IMR-90 (cell line): ENCODE measurements around the gene CLSTN1. TPM values are rescaled to one million over a fixed set of nuclear protein-coding genes. Genes with fewer than 3 reads are reported as not detected.

Source experiments
- ATAC-seq: fragments of 200-7000 bp; cut with Tn5 transposase; 2 replicates; pipeline ENCODE4 v1.9.1; 2020; ENCODE audit warnings: low read depth, mild to moderate bottlenecking, moderate library complexity
- BruUV-seq: library from RNA; stranded (reverse); fragments of 400-500 nt; replicated peaks from 2 replicates; lab custom pipeline; 2021; lab: Mats Ljungman, UMichigan
- CTCF ChIA-PET: fragments of 300-600 bp; formaldehyde crosslinking; extraction: SDS; loops from one replicate; lab custom pipeline; 2021; ENCODE audit warnings: antibody characterized with exemption; lab: Yijun Ruan, JAX
- POLR2A ChIA-PET: fragments of 300-600 bp; sonication (Branson Sonifier 250); formaldehyde crosslinking; loops from one replicate; lab custom pipeline; 2022; ENCODE audit warnings: antibody characterized with exemption; ENCODE audit not compliant: unreplicated experiment; lab: Charles Lee
- DNase-seq: peaks from one replicate; pipeline ENCODE4 v3.0.0; 2013
- H2AFZ ChIP-seq: replicated peaks from 2 replicates; pipeline ENCODE3; 2013; ENCODE audit warnings: low read length, mild to moderate bottlenecking; ENCODE audit not compliant: poor library complexity
- H2AK5ac ChIP-seq: 2 replicates; pipeline ENCODE4 v1.6.1; 2013; ENCODE audit warnings: low read depth, low read length, inconsistent platforms
- H2AK9ac ChIP-seq: replicated peaks from 2 replicates; pipeline ENCODE3; 2013; ENCODE audit warnings: mild to moderate bottlenecking, low read depth, low read length, moderate library complexity; ENCODE audit not compliant: poor library complexity
- H2BK120ac ChIP-seq: 2 replicates; pipeline ENCODE4 v1.6.1; 2013; ENCODE audit warnings: low read depth, low read length, inconsistent platforms
- H2BK15ac ChIP-seq: 3 replicates; pipeline ENCODE4 v1.6.1; 2013; ENCODE audit warnings: low read depth, low read length, inconsistent platforms
- H2BK20ac ChIP-seq: 2 replicates; pipeline ENCODE4 v1.6.1; 2013; ENCODE audit warnings: low read depth, mild to moderate bottlenecking, inconsistent platforms, low read length, moderate library complexity
- H2BK5ac ChIP-seq: 2 replicates; pipeline ENCODE4 v1.6.1; 2013; ENCODE audit warnings: mild to moderate bottlenecking, low read depth, low read length, inconsistent platforms; ENCODE audit not compliant: poor library complexity, severe bottlenecking
- H3K14ac ChIP-seq: replicated peaks from 2 replicates; pipeline ENCODE4 v1.6.1; 2013; ENCODE audit warnings: low read depth, low read length, inconsistent platforms
- H3K18ac ChIP-seq: 2 replicates; pipeline ENCODE4 v1.6.1; 2013; ENCODE audit warnings: low read depth, low read length, control low read depth
- H3K23ac ChIP-seq: 2 replicates; pipeline ENCODE4 v1.6.1; 2013; ENCODE audit warnings: low read depth, low read length, inconsistent platforms
- H3K27ac ChIP-seq: 2 replicates; pipeline ENCODE4 v1.5.1; 2013; ENCODE audit warnings: mild to moderate bottlenecking, control low read depth, low read length; ENCODE audit not compliant: insufficient read depth
- H3K27me3 ChIP-seq: 2 replicates; pipeline ENCODE4 v1.6.1; 2013; ENCODE audit warnings: low read length; ENCODE audit not compliant: control insufficient read depth, insufficient read depth
- H3K36me3 ChIP-seq: 2 replicates; pipeline ENCODE4 v1.6.1; 2013; ENCODE audit warnings: low read length, mixed read lengths; ENCODE audit not compliant: control insufficient read depth, insufficient read depth
- H3K4ac ChIP-seq: 2 replicates; pipeline ENCODE4 v1.6.1; 2013; ENCODE audit warnings: low read depth, low read length, inconsistent platforms
- H3K4me1 ChIP-seq: 2 replicates; pipeline ENCODE4 v1.6.1; 2013; ENCODE audit warnings: low read length, mixed read lengths; ENCODE audit not compliant: control insufficient read depth, insufficient read depth
- H3K4me2 ChIP-seq: 2 replicates; pipeline ENCODE4 v1.6.1; 2013; ENCODE audit warnings: low read depth, mild to moderate bottlenecking, control low read depth, low read length, moderate library complexity
- H3K4me3 ChIP-seq: 2 replicates; pipeline ENCODE4 v1.5.1; 2013; ENCODE audit warnings: low read depth, mild to moderate bottlenecking, control low read depth, low read length, moderate library complexity; ENCODE audit not compliant: insufficient read depth
- H3K56ac ChIP-seq: 2 replicates; pipeline ENCODE4 v1.6.1; 2013; ENCODE audit warnings: low read length, inconsistent platforms; ENCODE audit not compliant: insufficient read depth; ENCODE audit errors: extremely low read depth
- H3K79me1 ChIP-seq, 2 experiments: 2 replicates each; pipeline ENCODE4 v1.6.1; 2013; ENCODE audit warnings: low read length in 2 of 2, inconsistent platforms in 1 of 2, low read depth in 1 of 2
- H3K9ac ChIP-seq: 2 replicates; pipeline ENCODE4 v1.6.1; 2013; ENCODE audit warnings: low read depth, low read length, control low read depth
- H3K9me1 ChIP-seq: 2 replicates; pipeline ENCODE4 v1.6.1; 2013; ENCODE audit warnings: low read length, inconsistent platforms; ENCODE audit not compliant: insufficient read depth
- H3K9me3 ChIP-seq: 2 replicates; pipeline ENCODE4 v1.6.1; 2013; ENCODE audit warnings: low read length; ENCODE audit not compliant: control insufficient read depth, insufficient read depth
- H4K20me1 ChIP-seq: 2 replicates; pipeline ENCODE4 v1.6.1; 2013; ENCODE audit warnings: low read length, inconsistent platforms; ENCODE audit not compliant: insufficient read depth
- H4K5ac ChIP-seq: 2 replicates; pipeline ENCODE4 v1.6.1; 2013; ENCODE audit warnings: mild to moderate bottlenecking, low read depth, low read length, control low read depth
- H4K8ac ChIP-seq, 2 experiments: 2 replicates each; pipeline ENCODE4 v1.6.1; 2013; ENCODE audit warnings: low read depth in 2 of 2, low read length in 2 of 2, control low read depth in 1 of 2, inconsistent platforms in 1 of 2
- H4K91ac ChIP-seq: 2 replicates; pipeline ENCODE4 v1.6.1; 2013; ENCODE audit warnings: low read depth, low read length, inconsistent platforms; ENCODE audit not compliant: insufficient read depth
- MAZ ChIP-seq: IDR thresholded peaks from 2 replicates; pipeline ENCODE4 v1.6.1; 2012; ENCODE audit warnings: low read depth, mild to moderate bottlenecking, low read length, improper control_type of control experiment, moderate library complexity, borderline replicate concordance
- MXI1 ChIP-seq: IDR thresholded peaks from 2 replicates; pipeline ENCODE4 v1.6.1; 2012; ENCODE audit warnings: low read depth, mild to moderate bottlenecking, low read length, moderate library complexity, borderline replicate concordance
- POLR2A ChIP-seq: IDR thresholded peaks from 2 replicates; pipeline ENCODE4 v1.6.1; 2012; ENCODE audit warnings: mild to moderate bottlenecking, low read depth, low read length
- SMC3 ChIP-seq: fragments of 150-350 bp; IDR thresholded peaks from 2 replicates; pipeline ENCODE4 v1.6.1; 2016; ENCODE audit warnings: low read depth, mild to moderate bottlenecking, antibody characterized with exemption, low read length, moderate library complexity
- WGBS, 2 experiments: methylation state at CpG; one replicate each; pipeline versions ENCODE4 v1.1.5 to v1.1.7; 2013; ENCODE audit warnings: missing lambda C conversion rate in 2 of 2; ENCODE audit not compliant: insufficient read length in 1 of 2; ENCODE audit errors: extremely low coverage in 2 of 2; 5-methylcytosine and 5-hydroxymethylcytosine counted together
- dilution Hi-C: fragments of 300-500 bp; cut with HindIII; formaldehyde crosslinking; loops from one replicate; pipeline ENCODE4 v1.14.3; 2018; ENCODE audit warnings: low sequenced_read_pairs; ENCODE audit not compliant: unreplicated experiment
- in situ Hi-C: fragments of 300-500 bp; cut with MboI; formaldehyde crosslinking; loops from 3 replicates; pipeline ENCODE4 v1.14.3; 2019; ENCODE audit warnings: low sequenced_read_pairs, inconsistent platforms, mixed read lengths
- intact Hi-C: fragments of 100-400 bp; cut with micrococcal nuclease; formaldehyde crosslinking; loops from 2 replicates; pipeline ENCODE4 v1.10.0; 2022
- polyA plus RNA-seq, 3 experiments: library from polyadenylated mRNA; depleted of rRNA; stranded (reverse); fragments of >200 nt; gene quantifications; 2 replicates each; pipeline ENCODE4 v1.2.3, GENCODE V29; 2012; ENCODE audit warnings: low replicate concordance in 1 of 3
- total RNA-seq: library from RNA; depleted of rRNA; stranded (reverse); fragments of >200 nt; gene quantifications from 2 replicates; pipeline ENCODE4 v1.2.3, GENCODE V29; 2012

The CLSTN1 gene
- total and polyA plus RNA-seq, 2 of the 4 experiments (the other 2 are of a cell fraction): 30.1 to 72.2 TPM

DNA sequence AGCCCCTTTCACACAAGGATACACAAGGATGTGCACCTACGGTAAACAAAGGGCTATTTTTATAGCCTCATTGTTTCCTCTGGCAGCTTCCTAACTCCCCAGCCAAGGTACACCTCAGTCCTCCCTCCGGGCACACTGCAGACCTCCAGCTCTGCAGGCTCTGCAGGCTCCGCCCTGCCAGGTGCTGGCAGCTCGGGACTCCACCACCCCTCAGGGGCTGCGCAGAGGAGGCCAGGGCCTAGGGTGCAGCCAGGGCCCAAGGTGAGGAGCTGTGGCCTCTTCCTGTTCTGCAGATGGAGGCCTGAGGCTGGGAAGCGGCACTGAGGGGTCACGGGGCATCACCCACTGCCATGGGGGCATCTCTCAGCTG is 19.8 kb upstream of the CLSTN1 start:
- POLR2A ChIA-PET: no interaction called here
- H3K36me3 ChIP-seq: no peaks in the 10 kb centered on the region
- peaks cover 2% of the 10 kb centered on the region; the same call in 1 of the 2 replicates for H3K4me1 ChIP-seq
- H4K5ac ChIP-seq: no peak overlapping the region
- H2BK5ac ChIP-seq: no peak overlapping the region
- H2BK15ac ChIP-seq: no peak overlapping the region
- H2BK120ac ChIP-seq: no peak overlapping the region
- H3K79me1 ChIP-seq: no peaks in the 10 kb centered on the region
- in situ Hi-C loops: no loop called here
- no peak overlapping the region for H3K56ac ChIP-seq
- peaks cover 3% of the 10 kb centered on the region; the same call in 1 of the 2 replicates for H3K9me3 ChIP-seq
- CTCF ChIA-PET: no interaction called here
- no peak overlapping the region for H3K4me2 ChIP-seq
- no peak overlapping the region for H2BK20ac ChIP-seq
- H3K18ac ChIP-seq: no peak overlapping the region
- no peak overlapping the region for H3K23ac ChIP-seq
- H2AK9ac ChIP-seq: peak overlapping the region; percentile 45
- DNase-seq (no peak), ATAC-seq (no peak)
- dilution Hi-C loops: no loop called here
- intact Hi-C loops: no loop called here
- no peak overlapping the region for H3K9ac ChIP-seq
- H2AFZ ChIP-seq: peak overlapping the region; percentile 35
- H3K27me3 ChIP-seq: no peaks in the 10 kb centered on the region; the same call in 1 of the 2 replicates
- H4K8ac ChIP-seq: no peak overlapping the region
- H4K91ac ChIP-seq: no peak overlapping the region
- H3K27ac ChIP-seq: no peak overlapping the region
- H3K4me3 ChIP-seq: no peak overlapping the region
- no peak overlapping the region for H3K14ac ChIP-seq
- H4K20me1 ChIP-seq: no peaks in the 10 kb centered on the region
- no peak overlapping the region for H2AK5ac ChIP-seq
- H3K4ac ChIP-seq: no peak overlapping the region
- 83% methylated on average over 3 of the region's 7 CpGs; no CpG with 5 or more reads in 1 of the 2 experiments for WGBS, 2 experiments
- BruUV-seq: no TSS peak
- TF ChIP-seq SMC3 (no peak), MXI1 (no peak), MAZ (no peak), POLR2A (no peak)
- no peaks in the 10 kb centered on the region for H3K9me1 ChIP-seq
